ENCODE measurements around the gene ADGRB3.
"Not testable (repeated sequence)": the region's sequence is repeated elsewhere in the genome, so short reads cannot be mapped to it uniquely, and the experiment has no call there.

The ADGRB3 gene

GRCh38 chr6:68891419-68891818 lies 256.3 kb downstream of the ADGRB3 start:
- Histone ChIP-seq H3K9ac (ENCODE audit: insufficient read length) (no peak overlapping the region), H3K27ac (no peak overlapping the region), H3K36me3 (ENCODE audit: insufficient read depth, low read length) (no peaks in the 10 kb centered on the region), H3K9me3 (ENCODE audit: low read depth, low read length) (no peaks in the 10 kb centered on the region), H3K4me3 (no peak overlapping the region)
- DNase-seq (ENCODE audit: low read depth, low spot score) = no peak
- TF ChIP-seq POLR2AphosphoS5 (IDR thresholded peaks at IDR 0.05; ENCODE audit: borderline replicate concordance, low read depth, low read length) = no peak

GRCh38 chr6:68892452-68892851 lies 257.4 kb downstream of the ADGRB3 start:
- Histone ChIP-seq H3K36me3 (ENCODE audit: insufficient read depth, low read length) (no peaks in the 10 kb centered on the region), H3K9me3 (ENCODE audit: low read depth, low read length) (no peaks in the 10 kb centered on the region), H3K4me3 (no peak overlapping the region), H3K27ac (no peak overlapping the region), H3K9ac (ENCODE audit: insufficient read length) (no peak overlapping the region)
- TF ChIP-seq FOXP2 (optimal IDR thresholded peaks at IDR 0.05; ENCODE audit: control extremely low read depth, extremely low read length, insufficient read depth) (no peak), EZH2 (IDR thresholded peaks at IDR 0.05) (no peak), POLR2AphosphoS5 (IDR thresholded peaks at IDR 0.05; ENCODE audit: borderline replicate concordance, low read depth, low read length) (no peak)
- no peak for DNase-seq (ENCODE audit: low read depth, low spot score)

- Histone ChIP-seq H3K9ac (ENCODE audit: insufficient read length) (no peak overlapping the region), H3K9me3 (ENCODE audit: low read depth, low read length) (no peaks in the 10 kb centered on the region), H3K27ac (no peak overlapping the region), H3K36me3 (ENCODE audit: insufficient read depth, low read length) (no peaks in the 10 kb centered on the region), H3K4me3 (no peak overlapping the region)
- no peak for TF ChIP-seq POLR2AphosphoS5 (IDR thresholded peaks at IDR 0.05; ENCODE audit: borderline replicate concordance, low read depth, low read length)
- no peak for TF ChIP-seq EZH2 (IDR thresholded peaks at IDR 0.05)
- TF ChIP-seq FOXP2 (optimal IDR thresholded peaks at IDR 0.05; ENCODE audit: control extremely low read depth, extremely low read length, insufficient read depth) = no peak
- DNase-seq (ENCODE audit: low read depth, low spot score) = no peak
Observed at GRCh38 chr6:68895929-68896328, 260.8 kb downstream of the ADGRB3 start.

GRCh38 chr6:68901044-68901443 lies 266.0 kb downstream of the ADGRB3 start:
- Histone ChIP-seq H3K9me3 (ENCODE audit: low read depth, low read length) (no peaks in the 10 kb centered on the region), H3K4me3 (no peak overlapping the region), H3K9ac (ENCODE audit: insufficient read length) (no peak overlapping the region), H3K36me3 (ENCODE audit: insufficient read depth, low read length) (no peaks in the 10 kb centered on the region), H3K27ac (no peak overlapping the region)
- no peak for DNase-seq (ENCODE audit: low read depth, low spot score)
- TF ChIP-seq POLR2AphosphoS5 (IDR thresholded peaks at IDR 0.05; ENCODE audit: borderline replicate concordance, low read depth, low read length) (no peak), FOXP2 (optimal IDR thresholded peaks at IDR 0.05; ENCODE audit: control extremely low read depth, extremely low read length, insufficient read depth) (no peak), EZH2 (IDR thresholded peaks at IDR 0.05) (no peak)

GRCh38 chr6:68911334-68911733 lies 276.3 kb downstream of the ADGRB3 start:
- Histone ChIP-seq H3K9me3 (ENCODE audit: low read depth, low read length) (no peaks in the 10 kb centered on the region), H3K27ac (no peak overlapping the region), H3K4me3 (no peak overlapping the region), H3K36me3 (ENCODE audit: insufficient read depth, low read length) (no peaks in the 10 kb centered on the region), H3K9ac (ENCODE audit: insufficient read length) (no peak overlapping the region)
- no peak for DNase-seq (ENCODE audit: low read depth, low spot score)
- TF ChIP-seq EZH2 (IDR thresholded peaks at IDR 0.05) = no peak
- TF ChIP-seq FOXP2 (optimal IDR thresholded peaks at IDR 0.05; ENCODE audit: control extremely low read depth, extremely low read length, insufficient read depth) = no peak
- TF ChIP-seq POLR2AphosphoS5 (IDR thresholded peaks at IDR 0.05; ENCODE audit: borderline replicate concordance, low read depth, low read length) = no peak

GRCh38 chr6:68911811-68912210 lies 276.7 kb downstream of the ADGRB3 start:
- Histone ChIP-seq H3K9me3 (ENCODE audit: low read depth, low read length) (no peaks in the 10 kb centered on the region), H3K27ac (no peak overlapping the region), H3K9ac (ENCODE audit: insufficient read length) (no peak overlapping the region), H3K36me3 (ENCODE audit: insufficient read depth, low read length) (no peaks in the 10 kb centered on the region), H3K4me3 (no peak overlapping the region)
- no peak for DNase-seq (ENCODE audit: low read depth, low spot score)
- TF ChIP-seq FOXP2 (optimal IDR thresholded peaks at IDR 0.05; ENCODE audit: control extremely low read depth, extremely low read length, insufficient read depth) (no peak), EZH2 (IDR thresholded peaks at IDR 0.05) (no peak), POLR2AphosphoS5 (IDR thresholded peaks at IDR 0.05; ENCODE audit: borderline replicate concordance, low read depth, low read length) (no peak)

GRCh38 chr6:68912805-68913204 lies 277.7 kb downstream of the ADGRB3 start:
- not testable (repeated sequence) for H3K9me3 ChIP-seq (ENCODE audit: low read depth, low read length); H3K36me3 ChIP-seq (ENCODE audit: insufficient read depth, low read length); H3K27ac ChIP-seq; H3K4me3 ChIP-seq; DNase-seq (ENCODE audit: low read depth, low spot score); H3K9ac ChIP-seq (ENCODE audit: insufficient read length)

GRCh38 chr6:68915586-68915985 lies 280.5 kb downstream of the ADGRB3 start:
- TF ChIP-seq POLR2AphosphoS5 (IDR thresholded peaks at IDR 0.05; ENCODE audit: borderline replicate concordance, low read depth, low read length) = no peak
- TF ChIP-seq EZH2 (IDR thresholded peaks at IDR 0.05) = no peak
- no peak for TF ChIP-seq FOXP2 (optimal IDR thresholded peaks at IDR 0.05; ENCODE audit: control extremely low read depth, extremely low read length, insufficient read depth)
- no peaks in the 10 kb centered on the region for H3K36me3 ChIP-seq (ENCODE audit: insufficient read depth, low read length)
- no peak for DNase-seq (ENCODE audit: low read depth, low spot score)

GRCh38 chr6:68919537-68919936 lies 284.5 kb downstream of the ADGRB3 start:
- no peaks in the 10 kb centered on the region for H3K9me3 ChIP-seq (ENCODE audit: low read depth, low read length)
- H3K4me3 ChIP-seq = no peak overlapping the region
- H3K36me3 ChIP-seq (ENCODE audit: insufficient read depth, low read length) = no peaks in the 10 kb centered on the region
- H3K9ac ChIP-seq (ENCODE audit: insufficient read length) = no peak overlapping the region
- DNase-seq (ENCODE audit: low read depth, low spot score) = no peak
- H3K27ac ChIP-seq = no peak overlapping the region
- TF ChIP-seq POLR2AphosphoS5 (IDR thresholded peaks at IDR 0.05; ENCODE audit: borderline replicate concordance, low read depth, low read length) (no peak), EZH2 (IDR thresholded peaks at IDR 0.05) (no peak), FOXP2 (optimal IDR thresholded peaks at IDR 0.05; ENCODE audit: control extremely low read depth, extremely low read length, insufficient read depth) (no peak)

More at GRCh38 chr6:68915586-68915985, 280.5 kb downstream of the ADGRB3 start:
- Histone ChIP-seq H3K27ac (no peak overlapping the region), H3K9ac (ENCODE audit: insufficient read length) (no peak overlapping the region), H3K4me3 (no peak overlapping the region), H3K9me3 (ENCODE audit: low read depth, low read length) (no peaks in the 10 kb centered on the region)

All from SK-N-MC (cell line).